ENCODE measurements around the gene SRA1.

SRA1 gene

GRCh38 chr5:140563596-140563995, 6.3 kb upstream of the SRA1 start:
- no peaks in the 10 kb centered on the region for H3K27me3 ChIP-seq (ENCODE audit: control insufficient read depth, insufficient read depth, low read length)
- no peak overlapping the region for H3K9ac ChIP-seq (ENCODE audit: low read depth, low read length)
- peaks cover 36% of the 10 kb centered on the region for H3K36me3 ChIP-seq (ENCODE audit: control insufficient read depth, insufficient read depth, low read length)
- peak overlapping the region; percentile 88 for H3K4me3 ChIP-seq (ENCODE audit: low read depth, low read length)
- peaks cover 4% of the 10 kb centered on the region; the same call in 1 of the 2 replicates for H3K4me1 ChIP-seq (ENCODE audit: control insufficient read depth, insufficient read depth, low read length)
- H3K9me3 ChIP-seq (ENCODE audit: control insufficient read depth, insufficient read depth, low read length): no peaks in the 10 kb centered on the region
- H3K27ac ChIP-seq (ENCODE audit: low read depth, low read length): no peak overlapping the region

- H3K4me3 ChIP-seq (ENCODE audit: low read depth, low read length): no peak overlapping the region
- no peaks in the 10 kb centered on the region for H3K9me3 ChIP-seq (ENCODE audit: control insufficient read depth, insufficient read depth, low read length)
- peaks cover 11% of the 10 kb centered on the region for H3K4me1 ChIP-seq (ENCODE audit: control insufficient read depth, insufficient read depth, low read length)
- no peak overlapping the region for H3K27ac ChIP-seq (ENCODE audit: low read depth, low read length)
- H3K27me3 ChIP-seq (ENCODE audit: control insufficient read depth, insufficient read depth, low read length): no peaks in the 10 kb centered on the region
- no peak overlapping the region for H3K9ac ChIP-seq (ENCODE audit: low read depth, low read length)
- H3K36me3 ChIP-seq (ENCODE audit: control insufficient read depth, insufficient read depth, low read length): peaks cover 22% of the 10 kb centered on the region
Observed at GRCh38 chr5:140561753-140562523, 4.7 kb upstream of the SRA1 start.

GRCh38 chr5:140560227-140560626, 3.0 kb upstream of the SRA1 start:
- H3K27me3 ChIP-seq (ENCODE audit: control insufficient read depth, insufficient read depth, low read length): no peaks in the 10 kb centered on the region
- no peak overlapping the region for H3K9ac ChIP-seq (ENCODE audit: low read depth, low read length)
- peaks cover 13% of the 10 kb centered on the region for H3K4me1 ChIP-seq (ENCODE audit: control insufficient read depth, insufficient read depth, low read length)
- no peaks in the 10 kb centered on the region for H3K9me3 ChIP-seq (ENCODE audit: control insufficient read depth, insufficient read depth, low read length)
- H3K36me3 ChIP-seq (ENCODE audit: control insufficient read depth, insufficient read depth, low read length): peaks cover 11% of the 10 kb centered on the region; the same call in 1 of the 2 replicates
- no peak overlapping the region for H3K4me3 ChIP-seq (ENCODE audit: low read depth, low read length)
- no peak overlapping the region for H3K27ac ChIP-seq (ENCODE audit: low read depth, low read length)

- Histone ChIP-seq H3K9ac (ENCODE audit: low read depth, low read length) (no peak overlapping the region), H3K27ac (ENCODE audit: low read depth, low read length) (no peak overlapping the region), H3K9me3 (ENCODE audit: control insufficient read depth, insufficient read depth, low read length) (no peaks in the 10 kb centered on the region), H3K36me3 (ENCODE audit: control insufficient read depth, insufficient read depth, low read length) (peaks cover 21% of the 10 kb centered on the region), H3K4me1 (ENCODE audit: control insufficient read depth, insufficient read depth, low read length) (peaks cover 13% of the 10 kb centered on the region), H3K27me3 (ENCODE audit: control insufficient read depth, insufficient read depth, low read length) (no peaks in the 10 kb centered on the region), H3K4me3 (ENCODE audit: low read depth, low read length) (no peak overlapping the region)
Observed at GRCh38 chr5:140558542-140558941, 1.3 kb upstream of the SRA1 start.

- H3K36me3 ChIP-seq (ENCODE audit: control insufficient read depth, insufficient read depth, low read length): peaks cover 27% of the 10 kb centered on the region
- no peaks in the 10 kb centered on the region for H3K9me3 ChIP-seq (ENCODE audit: control insufficient read depth, insufficient read depth, low read length)
- no peak overlapping the region for H3K9ac ChIP-seq (ENCODE audit: low read depth, low read length)
- H3K4me3 ChIP-seq (ENCODE audit: low read depth, low read length): peak overlapping the region; percentile 97
- H3K27me3 ChIP-seq (ENCODE audit: control insufficient read depth, insufficient read depth, low read length): no peaks in the 10 kb centered on the region
- peaks cover 13% of the 10 kb centered on the region for H3K4me1 ChIP-seq (ENCODE audit: control insufficient read depth, insufficient read depth, low read length)
- H3K27ac ChIP-seq (ENCODE audit: low read depth, low read length): peak overlapping the region; percentile 86
Observed at GRCh38 chr5:140557965-140558364, 692 bp upstream of the SRA1 start.

- Histone ChIP-seq H3K27ac (ENCODE audit: low read depth, low read length) (no peak overlapping the region), H3K27me3 (ENCODE audit: control insufficient read depth, insufficient read depth, low read length) (no peaks in the 10 kb centered on the region), H3K4me3 (ENCODE audit: low read depth, low read length) (peak overlapping the region; percentile 97), H3K4me1 (ENCODE audit: control insufficient read depth, insufficient read depth, low read length) (peaks cover 13% of the 10 kb centered on the region), H3K9ac (ENCODE audit: low read depth, low read length) (peak overlapping the region; percentile 95), H3K36me3 (ENCODE audit: control insufficient read depth, insufficient read depth, low read length) (peaks cover 31% of the 10 kb centered on the region), H3K9me3 (ENCODE audit: control insufficient read depth, insufficient read depth, low read length) (no peaks in the 10 kb centered on the region)
Observed at GRCh38 chr5:140556438-140556837, 835 bp downstream of the SRA1 start.

GRCh38 chr5:140555747-140556312, 1.4 kb downstream of the SRA1 start:
- Histone ChIP-seq H3K36me3 (ENCODE audit: control insufficient read depth, insufficient read depth, low read length) (peaks cover 37% of the 10 kb centered on the region), H3K9ac (ENCODE audit: low read depth, low read length) (no peak overlapping the region), H3K27ac (ENCODE audit: low read depth, low read length) (no peak overlapping the region)

GRCh38 chr5:140554454-140554853, 2.8 kb downstream of the SRA1 start:
- Histone ChIP-seq H3K27ac (ENCODE audit: low read depth, low read length) (no peak overlapping the region), H3K36me3 (ENCODE audit: control insufficient read depth, insufficient read depth, low read length) (peaks cover 47% of the 10 kb centered on the region), H3K9ac (ENCODE audit: low read depth, low read length) (no peak overlapping the region), H3K9me3 (ENCODE audit: control insufficient read depth, insufficient read depth, low read length) (no peaks in the 10 kb centered on the region), H3K27me3 (ENCODE audit: control insufficient read depth, insufficient read depth, low read length) (no peaks in the 10 kb centered on the region), H3K4me3 (ENCODE audit: low read depth, low read length) (no peak overlapping the region), H3K4me1 (ENCODE audit: control insufficient read depth, insufficient read depth, low read length) (peaks cover 13% of the 10 kb centered on the region)

More at GRCh38 chr5:140555747-140556312, 1.4 kb downstream of the SRA1 start:
- H3K27me3 ChIP-seq (ENCODE audit: control insufficient read depth, insufficient read depth, low read length): no peaks in the 10 kb centered on the region
- H3K4me3 ChIP-seq (ENCODE audit: low read depth, low read length): peak overlapping the region; percentile 97
- H3K9me3 ChIP-seq (ENCODE audit: control insufficient read depth, insufficient read depth, low read length): no peaks in the 10 kb centered on the region
- peaks cover 13% of the 10 kb centered on the region for H3K4me1 ChIP-seq (ENCODE audit: control insufficient read depth, insufficient read depth, low read length)

GRCh38 chr5:140553657-140554056, 3.6 kb downstream of the SRA1 start:
- Histone ChIP-seq H3K36me3 (ENCODE audit: control insufficient read depth, insufficient read depth, low read length) (peaks cover 55% of the 10 kb centered on the region), H3K4me1 (ENCODE audit: control insufficient read depth, insufficient read depth, low read length) (peaks cover 17% of the 10 kb centered on the region), H3K27ac (ENCODE audit: low read depth, low read length) (no peak overlapping the region)

GRCh38 chr5:140551872-140552271, 5.4 kb downstream of the SRA1 start:
- Histone ChIP-seq H3K4me3 (ENCODE audit: low read depth, low read length) (no peak overlapping the region), H3K36me3 (ENCODE audit: control insufficient read depth, insufficient read depth, low read length) (peaks cover 57% of the 10 kb centered on the region), H3K27ac (ENCODE audit: low read depth, low read length) (no peak overlapping the region), H3K4me1 (ENCODE audit: control insufficient read depth, insufficient read depth, low read length) (peaks cover 21% of the 10 kb centered on the region), H3K9me3 (ENCODE audit: control insufficient read depth, insufficient read depth, low read length) (no peaks in the 10 kb centered on the region), H3K27me3 (ENCODE audit: control insufficient read depth, insufficient read depth, low read length) (no peaks in the 10 kb centered on the region), H3K9ac (ENCODE audit: low read depth, low read length) (no peak overlapping the region)

More at GRCh38 chr5:140553657-140554056, 3.6 kb downstream of the SRA1 start:
- Histone ChIP-seq H3K4me3 (ENCODE audit: low read depth, low read length) (no peak overlapping the region), H3K9me3 (ENCODE audit: control insufficient read depth, insufficient read depth, low read length) (no peaks in the 10 kb centered on the region), H3K27me3 (ENCODE audit: control insufficient read depth, insufficient read depth, low read length) (no peaks in the 10 kb centered on the region), H3K9ac (ENCODE audit: low read depth, low read length) (no peak overlapping the region)
